ENCODE results near the gene BRD3. TPM values are rescaled to one million over a fixed set of nuclear protein-coding genes. Genes with fewer than 3 reads are reported as not detected.

BRD3 gene
- total RNA-seq, 4 donors from 2014 or later = 10.8 to 21.5 (median 16.5) TPM

GRCh38 chr9:134064711-134065110, 3.1 kb downstream of the BRD3 start:
- intact Hi-C loops (cut with DNase I; ENCODE audit: low total_unique reads) (loop anchor here (5.0 kb wide), 3 partner anchors 263 to 1898 kb away; partner anchors contain the start of genes RXRA and UBAC1), in situ Hi-C loops (cut with MboI; ENCODE audit: low sequenced_read_pairs in 4 of 4) (no loop called here)
- DNase-seq = no peak
- peak overlapping the region in 3 of 4 donors; percentile 26 to 80 (median 77) for H3K27ac ChIP-seq
- TF ChIP-seq POLR2A (IDR thresholded peaks at IDR 0.05) (no peak), CTCF (IDR thresholded peaks at IDR 0.05 in 4 of 5, conservative IDR thresholded peaks at IDR 0.05 in 1 of 5) (no peak)
- ATAC-seq = no peak
- no peaks in the 10 kb centered on the region for H3K27me3 ChIP-seq
- H3K9me3 ChIP-seq = no peaks in the 10 kb centered on the region
- no peaks in the 10 kb centered on the region for H3K36me3 ChIP-seq
- peaks cover 66 to 73% of the 10 kb centered on the region in 2 donors for H3K4me1 ChIP-seq
- no peak overlapping the region for H3K4me3 ChIP-seq

GRCh38 chr9:134063571-134064450, 4.0 kb downstream of the BRD3 start:
- Histone ChIP-seq H3K9me3 (no peaks in the 10 kb centered on the region), H3K4me3 (no peak overlapping the region), H3K4me1 (peaks cover 74 to 82% of the 10 kb centered on the region in 2 donors), H3K27me3 (no peaks in the 10 kb centered on the region), H3K36me3 (no peaks in the 10 kb centered on the region), H3K27ac (peak overlapping the region in 2 of 4 donors; percentile 26 to 80)
- TF ChIP-seq CTCF (IDR thresholded peaks at IDR 0.05 in 4 of 5, conservative IDR thresholded peaks at IDR 0.05 in 1 of 5) (no peak), POLR2A (IDR thresholded peaks at IDR 0.05) (no peak)
- in situ Hi-C loops (cut with MboI; ENCODE audit: low sequenced_read_pairs in 4 of 4) = no loop called here
- ATAC-seq (no peak), DNase-seq (no peak)
- intact Hi-C loops (cut with DNase I; ENCODE audit: low total_unique reads) = loop anchor here (5.0 kb wide), 1 partner anchor 1063 kb away; no protein-coding TSS in a partner anchor

GRCh38 chr9:134063088-134063570, 4.7 kb downstream of the BRD3 start:
- Histone ChIP-seq H3K27me3 (no peaks in the 10 kb centered on the region), H3K4me3 (peak overlapping the region in 2 of 4 donors; percentile 17 to 44), H3K9me3 (no peaks in the 10 kb centered on the region), H3K4me1 (peaks cover 81 to 89% of the 10 kb centered on the region in 2 donors), H3K27ac (peak overlapping the region; percentile 76 to 83 (median 78)), H3K36me3 (no peaks in the 10 kb centered on the region)
- in situ Hi-C loops (cut with MboI; ENCODE audit: low sequenced_read_pairs in 4 of 4) (no loop called here), intact Hi-C loops (cut with DNase I; ENCODE audit: low total_unique reads) (loop anchor here (5.0 kb wide), 1 partner anchor 1064 kb away; no protein-coding TSS in a partner anchor)
- DNase-seq (no peak), ATAC-seq (no peak)
- TF ChIP-seq CTCF (IDR thresholded peaks at IDR 0.05 in 4 of 5, conservative IDR thresholded peaks at IDR 0.05 in 1 of 5) = no peak
- TF ChIP-seq POLR2A (IDR thresholded peaks at IDR 0.05) = no peak

- TF ChIP-seq CTCF (IDR thresholded peaks at IDR 0.05 in 4 of 5, conservative IDR thresholded peaks at IDR 0.05 in 1 of 5) (no peak), POLR2A (IDR thresholded peaks at IDR 0.05) (no peak)
- no peak for ATAC-seq
- in situ Hi-C loops (cut with MboI; ENCODE audit: low sequenced_read_pairs in 4 of 4) = no loop called here
- Histone ChIP-seq H3K9me3 (no peaks in the 10 kb centered on the region), H3K27me3 (no peaks in the 10 kb centered on the region), H3K27ac (peak overlapping the region; percentile 76 to 83 (median 78)), H3K36me3 (no peaks in the 10 kb centered on the region), H3K4me3 (peak overlapping the region in 3 of 4 donors; percentile 19 to 44 (median 19)), H3K4me1 (peaks cover 86 to 94% of the 10 kb centered on the region in 2 donors)
- intact Hi-C loops (cut with DNase I; ENCODE audit: low total_unique reads) = loop anchor here (5.0 kb wide), 1 partner anchor 1065 kb away; no protein-coding TSS in a partner anchor
- no peak for DNase-seq
These were observed 5.3 kb downstream of the BRD3 start for GRCh38 chr9:134062461-134063087.
